H1 (cell line): ENCODE results near the gene NPR2. TPM values are rescaled to one million over a fixed set of nuclear protein-coding genes. Genes with fewer than 3 reads are reported as not detected.

Source experiments
- CTCF ChIA-PET: fragments of 300-600 bp; sonication (Branson Sonifier 250); formaldehyde crosslinking; loops from one replicate; lab custom pipeline; 2021; ENCODE audit not compliant: partially characterized antibody; lab: Charles Lee
- POLR2A ChIA-PET: fragments of 300-600 bp; sonication (Branson Sonifier 250); formaldehyde crosslinking; loops from one replicate; lab custom pipeline; 2021; ENCODE audit warnings: inconsistent platforms; ENCODE audit not compliant: partially characterized antibody; lab: Charles Lee
- DNase-seq, 2 experiments: peaks; one replicate each; pipeline versions ENCODE4 v3.0.0 to v3.0.0-alpha.2; 2010 to 2022; ENCODE audit warnings: low spot score in 2 of 2, low read depth in 1 of 2, mixed read lengths in 1 of 2
- FAIRE-seq: peaks from 2 replicates; lab custom pipeline; 2011; peaks lifted over from hg19 to GRCh38; lab: Jason Lieb, UNC
- H2AFZ ChIP-seq: 2 replicates; pipeline ENCODE4 v1.8.1; 2012; ENCODE audit warnings: low read length, inconsistent platforms
- H2AK5ac ChIP-seq: 2 replicates; pipeline ENCODE4 v1.6.1; 2013; ENCODE audit warnings: low read depth, low read length
- H2BK120ac ChIP-seq: replicated peaks from 2 replicates; pipeline ENCODE3; 2013; ENCODE audit warnings: low read depth, low read length, inconsistent platforms
- H2BK12ac ChIP-seq: 2 replicates; pipeline ENCODE4 v1.6.1; 2013; ENCODE audit warnings: low read depth, low read length
- H2BK15ac ChIP-seq: 2 replicates; pipeline ENCODE4 v1.6.1; 2013; ENCODE audit warnings: low read length
- H2BK20ac ChIP-seq: 2 replicates; pipeline ENCODE4 v1.6.1; 2013; ENCODE audit warnings: low read length
- H2BK5ac ChIP-seq: 2 replicates; pipeline ENCODE4 v1.6.1; 2013; ENCODE audit warnings: low read depth, low read length
- H3K14ac ChIP-seq: 2 replicates; pipeline ENCODE4 v1.6.1; 2013; ENCODE audit warnings: inconsistent platforms; ENCODE audit not compliant: insufficient read length
- H3K18ac ChIP-seq: 2 replicates; pipeline ENCODE4 v1.6.1; 2013; ENCODE audit warnings: low read length; ENCODE audit errors: extremely low read depth
- H3K23ac ChIP-seq: 2 replicates; pipeline ENCODE4 v1.6.1; 2013; ENCODE audit warnings: inconsistent platforms; ENCODE audit not compliant: insufficient read length
- H3K23me2 ChIP-seq: 2 replicates; pipeline ENCODE4 v1.6.1; 2013; ENCODE audit warnings: low read depth, low read length
- H3K27ac ChIP-seq: 2 replicates; pipeline ENCODE4 v1.6.1; 2011; ENCODE audit warnings: low read depth, low read length, inconsistent platforms
- H3K27me3 ChIP-seq, 4 experiments: replicated peaks in 1 of 4; 1 replicate in 1 of 4; 2 replicates in 3 of 4; pipeline versions ENCODE4 v1.6.1 to v1.8.1; 2011 to 2013; ENCODE audit warnings: low read length in 3 of 4, mild to moderate bottlenecking in 3 of 4, inconsistent platforms in 2 of 4, mixed read lengths in 2 of 4, moderate library complexity in 1 of 4; ENCODE audit not compliant: control insufficient read depth in 3 of 4, insufficient read depth in 3 of 4; ENCODE audit errors: extremely low read depth in 1 of 4
- H3K36me3 ChIP-seq, 4 experiments: 2 replicates each; pipeline versions ENCODE4 v1.6.1 to v1.8.1; 2011 to 2013; ENCODE audit warnings: mild to moderate bottlenecking in 4 of 4, low read length in 3 of 4, moderate library complexity in 2 of 4, control low read depth in 1 of 4, inconsistent platforms in 1 of 4; ENCODE audit not compliant: insufficient read depth in 4 of 4, control insufficient read depth in 2 of 4
- H3K4ac ChIP-seq: replicated peaks from 2 replicates; pipeline ENCODE3; 2013; ENCODE audit warnings: low read length, low read depth, mixed read lengths, inconsistent platforms; ENCODE audit not compliant: insufficient read length
- H3K4me1 ChIP-seq, 4 experiments: replicated peaks in 1 of 4; 1 replicate in 1 of 4; 2 replicates in 3 of 4; pipeline versions ENCODE4 v1.6.1 to v1.8.1; 2011 to 2013; ENCODE audit warnings: low read length in 3 of 4, inconsistent platforms in 2 of 4, mixed read lengths in 1 of 4; ENCODE audit not compliant: insufficient read depth in 4 of 4, control insufficient read depth in 3 of 4
- H3K4me2 ChIP-seq, 2 experiments: 2 replicates each; pipeline versions ENCODE4 v1.6.1 to v1.8.1; 2011 to 2013; ENCODE audit warnings: low read depth in 2 of 2, low read length in 2 of 2, control low read depth in 1 of 2, inconsistent platforms in 1 of 2, mild to moderate bottlenecking in 1 of 2; ENCODE audit not compliant: insufficient read depth in 1 of 2
- H3K4me3 ChIP-seq, 4 experiments: fragments of 200-600, 300-600 bp in 1 of 4; sonication (generic), shearing (Covaris generic), sonication (Bioruptor Twin) in 1 of 4; 2 replicates each; pipeline versions ENCODE4 v1.5.1 to v1.8.1; 2011 to 2016; ENCODE audit warnings: low read length in 4 of 4, low read depth in 3 of 4, control low read depth in 2 of 4, inconsistent platforms in 2 of 4, mild to moderate bottlenecking in 2 of 4, mixed read lengths in 1 of 4, moderate library complexity in 1 of 4; ENCODE audit not compliant: insufficient read depth in 2 of 4; ENCODE audit errors: extremely low read depth in 1 of 4
- H3K56ac ChIP-seq: replicated peaks from 2 replicates; pipeline ENCODE3; 2013; ENCODE audit warnings: low read depth, mild to moderate bottlenecking, mixed read lengths, low read length, inconsistent platforms; ENCODE audit not compliant: insufficient read length
- H3K79me1 ChIP-seq: 2 replicates; pipeline ENCODE4 v1.6.1; 2013; ENCODE audit warnings: low read depth, low read length, control low read depth
- H3K79me2 ChIP-seq, 2 experiments: 2 replicates each; pipeline versions ENCODE4 v1.6.1 to v1.8.1; 2012 to 2013; ENCODE audit warnings: low read length in 2 of 2, mild to moderate bottlenecking in 2 of 2, inconsistent platforms in 1 of 2; ENCODE audit not compliant: insufficient read depth in 2 of 2, control insufficient read depth in 1 of 2
- H3K9ac ChIP-seq, 4 experiments: replicated peaks in 1 of 4; 1 replicate in 1 of 4; 2 replicates in 3 of 4; pipeline versions ENCODE4 v1.6.1 to v1.8.1; 2011 to 2013; ENCODE audit warnings: low read depth in 3 of 4, low read length in 3 of 4, control low read depth in 2 of 4, mild to moderate bottlenecking in 2 of 4, moderate library complexity in 2 of 4, inconsistent platforms in 1 of 4; ENCODE audit errors: extremely low read depth in 1 of 4
- H3K9me3 ChIP-seq, 2 experiments: 2 replicates each; pipeline versions ENCODE4 v1.6.1 to v1.8.1; 2012 to 2013; ENCODE audit warnings: mild to moderate bottlenecking in 2 of 2, moderate library complexity in 2 of 2, control low read depth in 1 of 2, inconsistent platforms in 1 of 2, low read depth in 1 of 2, low read length in 1 of 2, mixed read lengths in 1 of 2; ENCODE audit not compliant: insufficient read depth in 2 of 2
- H4K20me1 ChIP-seq, 2 experiments: replicated peaks in 1 of 2; 2 replicates each; pipeline versions ENCODE3 to v1.8.1; 2011 to 2013; ENCODE audit warnings: inconsistent platforms in 2 of 2, low read length in 2 of 2, mild to moderate bottlenecking in 1 of 2; ENCODE audit not compliant: insufficient read depth in 2 of 2, control insufficient read depth in 1 of 2
- H4K5ac ChIP-seq: 2 replicates; pipeline ENCODE4 v1.6.1; 2013; ENCODE audit warnings: low read length, low read depth, mixed read lengths, inconsistent platforms; ENCODE audit not compliant: insufficient read length
- H4K8ac ChIP-seq: 2 replicates; pipeline ENCODE4 v1.8.0; 2013; ENCODE audit warnings: mild to moderate bottlenecking, moderate library complexity, low read length, inconsistent platforms; ENCODE audit not compliant: insufficient read depth; ENCODE audit errors: extremely low read depth
- H4K91ac ChIP-seq: replicated peaks from 2 replicates; pipeline ENCODE3; 2013; ENCODE audit warnings: low read length, mixed read lengths, inconsistent platforms; ENCODE audit not compliant: insufficient read length
- CTBP2 ChIP-seq: IDR thresholded peaks from 2 replicates; pipeline ENCODE4 v1.7.0; 2011; ENCODE audit warnings: borderline replicate concordance, mild to moderate bottlenecking, moderate library complexity, mixed read lengths, low read length; ENCODE audit not compliant: insufficient read depth, insufficient read length
- HDAC6 ChIP-seq: IDR thresholded peaks from one replicate; pipeline ENCODE4 v1.7.1; 2012; ENCODE audit warnings: low read depth, mild to moderate bottlenecking, inconsistent platforms, low read length, moderate library complexity
- JUN ChIP-seq: IDR thresholded peaks from 2 replicates; pipeline ENCODE4 v1.6.1; 2011; ENCODE audit warnings: low read depth, mild to moderate bottlenecking, improper control_type of control experiment, low read length
- KDM1A ChIP-seq: fragments of 200-600, 300-600 bp; sonication (generic); IDR thresholded peaks from 2 replicates; pipeline ENCODE4 v1.7.1; 2016; ENCODE audit warnings: mild to moderate bottlenecking, low read length, borderline replicate concordance
- POU5F1 ChIP-seq: IDR thresholded peaks from 2 replicates; pipeline ENCODE4 v1.6.1; 2011; ENCODE audit warnings: low read depth, mild to moderate bottlenecking, low read length, moderate library complexity
- RBBP5 ChIP-seq: IDR thresholded peaks from 2 replicates; pipeline ENCODE4 v1.7.1; 2012; ENCODE audit warnings: low read depth, mild to moderate bottlenecking, inconsistent platforms, low read length, moderate library complexity, borderline replicate concordance
- RFX5 ChIP-seq: IDR thresholded peaks from 2 replicates; pipeline ENCODE4 v1.6.1; 2011; ENCODE audit warnings: low read depth, low read length, improper control_type of control experiment, borderline replicate concordance
- RNF2 ChIP-seq: fragments of 200-900, 300-1000 bp; sonication (generic); IDR thresholded peaks from 2 replicates; pipeline ENCODE4 v1.7.1; 2016; ENCODE audit warnings: borderline replicate concordance, low read depth, mild to moderate bottlenecking, antibody characterized with exemption, low read length; ENCODE audit not compliant: poor library complexity, severe bottlenecking; ENCODE audit errors: missing control alignments
- TCF12 ChIP-seq: IDR thresholded peaks from 2 replicates; pipeline ENCODE4 v1.6.1; 2011; ENCODE audit warnings: low read depth, mild to moderate bottlenecking, low read length
- polyA plus RNA-seq, 7 experiments: library from polyadenylated mRNA; depleted of rRNA in 3 of 7; stranded (reverse) in 5 of 7; unstranded in 2 of 7; fragments of >200 nt in 5 of 7; fragments of 200-250 nt in 2 of 7; gene quantifications; 1 replicate in 5 of 7; 2 replicates in 1 of 7; 4 replicates in 1 of 7; pipeline versions ENCODE4 v1.2.1 to v1.2.3, GENCODE V29; 2011 to 2013; ENCODE audit warnings: missing spikeins in 2 of 7, mixed read lengths in 2 of 7
- total RNA-seq: library from RNA; stranded (reverse); fragmentation: NEBNext Ultra II Directional; extraction: Animal tissue kit (Norgen Biotek cat#: 25700); gene quantifications from 2 replicates; pipeline ENCODE4 v1.2.1, GENCODE V29; 2021

Gene NPR2
- total and polyA plus RNA-seq, 2 of the 8 experiments (the other 6 are each of a cell fraction or from before 2014, with no cell fraction given): 11.0 to 17.0 TPM

- peaks cover 0 to 8% (median 4%) of the 10 kb centered on the region in 4 experiments; a peak in 2 of 7 replicates for H3K4me1 ChIP-seq
- no peak overlapping the region for H4K5ac ChIP-seq
- no peak for DNase-seq
- no peak overlapping the region for H3K4me2 ChIP-seq
- no peak overlapping the region for H3K23ac ChIP-seq
- H3K14ac ChIP-seq: no peak overlapping the region
- H3K27me3 ChIP-seq: no peaks in the 10 kb centered on the region
- no peak overlapping the region for H3K9ac ChIP-seq
- H3K4me3 ChIP-seq: no peak overlapping the region
- no peak overlapping the region for H2BK20ac ChIP-seq
- FAIRE-seq: no peak
- H3K56ac ChIP-seq: no peak overlapping the region
- 0 out of 2 replicates have a peak overlapping the region, but pooled peaks have one; percentile 64 for H2BK5ac ChIP-seq
- no peak overlapping the region for H2AFZ ChIP-seq
- ChIA-PET CTCF (interaction anchor here (0.9 to 10.6 kb wide), 7 partner anchors 11 to 75 kb away, joined by 3 to 172 read pairs (median 5); partner anchors contain the start of genes GBA2, HINT2, RGP1 and SPAG8), POLR2A (interaction anchor here (0.8 to 1.5 kb wide), 4 partner anchors 8 to 146 kb away, joined by 3 to 4 read pairs (median 3); partner anchors contain the start of gene HINT2)
- H2AK5ac ChIP-seq: no peak overlapping the region
- no peak overlapping the region for H3K18ac ChIP-seq
- no peaks in the 10 kb centered on the region for H3K36me3 ChIP-seq
- no peak overlapping the region for H4K8ac ChIP-seq
- no peak overlapping the region for H3K4ac ChIP-seq
- no peaks in the 10 kb centered on the region for H3K79me1 ChIP-seq
- H3K9me3 ChIP-seq: no peaks in the 10 kb centered on the region
- no peaks in the 10 kb centered on the region; the same call in 1 of the 2 replicates for H3K23me2 ChIP-seq
- H4K91ac ChIP-seq: no peak overlapping the region
- H2BK12ac ChIP-seq: no peak overlapping the region
- H2BK15ac ChIP-seq: no peak overlapping the region
- no peak overlapping the region for H2BK120ac ChIP-seq
- H3K27ac ChIP-seq: no peak overlapping the region
- no peaks in the 10 kb centered on the region for H3K79me2 ChIP-seq
- H4K20me1 ChIP-seq: no peaks in the 10 kb centered on the region
- TF ChIP-seq TCF12: no peak
- no peak for TF ChIP-seq RFX5
- no peak for TF ChIP-seq RNF2
- no peak for TF ChIP-seq JUN
- no peak for TF ChIP-seq POU5F1
- TF ChIP-seq RBBP5: no peak
- no peak for TF ChIP-seq HDAC6
- no peak for TF ChIP-seq CTBP2
- no peak for TF ChIP-seq KDM1A
These were observed 31.5 kb downstream of the NPR2 start for GRCh38 chr9:35822926-35823325.
